NCI-H510A treated with DMSO at 0.1 percent for 48 hours (cell line): Measurements from ENCODE around the gene UCK1.

Source experiments
- DNase-seq: peaks from one replicate; lab custom pipeline; 2025; lab: John Stamatoyannopoulos, UW

The UCK1 gene

DNA sequence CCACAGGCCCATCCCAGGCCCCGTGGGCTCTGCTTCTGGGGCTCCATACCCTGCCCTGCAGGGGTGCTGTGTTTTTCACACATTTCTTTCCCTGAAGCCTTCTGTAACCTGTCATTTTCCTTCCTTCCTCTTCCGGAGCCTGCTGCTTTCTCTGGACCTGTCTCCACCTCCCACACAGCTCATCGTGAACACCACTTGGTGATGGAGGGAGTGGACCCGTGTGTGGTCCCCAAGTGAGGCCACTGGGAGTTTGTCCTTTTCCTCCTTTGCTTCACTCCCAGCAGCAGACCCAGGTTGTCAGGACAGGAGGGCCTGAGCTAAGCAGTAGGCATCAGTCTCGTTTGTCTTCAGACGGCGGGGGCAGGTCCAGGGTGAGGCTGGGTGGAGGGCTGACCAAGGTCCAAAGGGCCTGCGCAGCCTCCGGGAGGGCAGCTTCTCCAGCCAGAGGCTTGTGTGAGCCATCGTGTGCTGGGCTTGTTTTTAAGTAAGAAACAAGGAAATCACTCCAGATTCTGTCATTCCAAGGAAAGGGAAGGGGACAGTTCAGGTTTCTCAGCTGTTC lies 34.1 kb downstream of the UCK1 start:
- no peak for DNase-seq

DNA sequence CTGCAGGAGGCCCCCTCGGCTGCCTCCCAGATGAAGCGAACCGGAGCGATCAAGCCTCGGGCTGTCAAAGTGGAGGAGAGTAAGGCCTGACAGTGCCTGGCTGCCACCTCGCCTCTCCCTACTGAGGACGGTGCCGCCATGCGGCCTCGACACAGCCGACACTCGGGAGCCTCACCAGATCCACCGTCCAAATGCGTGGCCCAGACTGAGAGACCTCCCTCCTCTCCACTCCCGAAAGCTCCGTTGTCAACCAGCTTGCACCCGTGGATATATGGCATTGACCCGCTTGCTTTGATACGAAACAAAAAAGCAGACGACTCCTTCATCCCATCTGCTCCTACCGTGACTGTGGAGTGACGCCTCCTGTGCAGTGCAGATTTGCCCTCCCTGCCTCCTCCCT lies 35.3 kb downstream of the UCK1 start:
- no peak for DNase-seq

DNA sequence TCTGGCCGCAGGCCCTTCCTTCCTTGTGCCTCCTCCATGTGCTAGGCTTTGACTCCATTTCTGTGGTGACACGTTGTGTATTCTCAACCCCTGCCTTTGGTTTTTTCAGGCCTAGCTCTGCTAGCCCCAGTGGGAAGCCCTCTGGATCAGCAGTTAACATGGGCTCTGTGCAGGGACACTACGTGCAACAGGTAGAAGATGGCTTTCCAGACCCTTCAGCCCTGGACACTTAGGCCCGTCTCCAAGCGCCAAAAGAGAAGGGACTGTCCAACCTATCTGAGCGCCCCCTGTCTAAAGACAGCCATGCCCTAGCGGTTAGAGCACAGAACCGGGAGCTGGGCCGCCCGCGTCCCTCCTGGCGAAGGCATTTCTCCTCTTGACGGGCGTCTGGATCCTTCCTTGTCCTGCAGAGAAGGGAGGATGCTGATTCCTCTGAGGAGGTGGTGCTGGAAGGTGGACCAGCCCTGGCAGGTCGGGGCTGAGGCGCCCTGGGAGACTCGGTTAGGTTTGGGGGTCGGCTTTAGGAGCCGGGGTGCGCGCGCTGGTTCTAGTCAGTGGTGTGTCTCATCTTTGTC lies 36.7 kb downstream of the UCK1 start:
- no peak for DNase-seq

DNA sequence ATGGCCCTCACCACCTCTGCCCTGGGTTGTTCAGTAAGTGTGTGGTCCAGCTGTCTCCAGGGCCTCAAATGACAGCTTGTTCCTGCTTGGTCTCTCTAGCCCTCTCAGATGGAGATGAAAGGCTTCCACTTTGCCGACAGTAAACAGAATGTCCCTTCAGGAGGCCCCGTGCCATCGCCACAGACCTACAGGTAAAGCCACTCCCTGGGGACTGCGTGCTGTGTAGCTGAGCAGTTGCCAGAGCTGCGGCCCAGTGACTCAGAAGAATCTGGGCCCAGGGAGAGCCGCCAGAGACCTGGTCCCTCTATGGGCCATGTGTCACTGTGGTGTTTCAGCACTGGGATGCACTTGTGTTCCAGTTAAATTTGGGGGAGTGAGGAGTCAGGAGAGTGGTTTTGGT lies 39.0 kb downstream of the UCK1 start:
- no peak for DNase-seq

DNA sequence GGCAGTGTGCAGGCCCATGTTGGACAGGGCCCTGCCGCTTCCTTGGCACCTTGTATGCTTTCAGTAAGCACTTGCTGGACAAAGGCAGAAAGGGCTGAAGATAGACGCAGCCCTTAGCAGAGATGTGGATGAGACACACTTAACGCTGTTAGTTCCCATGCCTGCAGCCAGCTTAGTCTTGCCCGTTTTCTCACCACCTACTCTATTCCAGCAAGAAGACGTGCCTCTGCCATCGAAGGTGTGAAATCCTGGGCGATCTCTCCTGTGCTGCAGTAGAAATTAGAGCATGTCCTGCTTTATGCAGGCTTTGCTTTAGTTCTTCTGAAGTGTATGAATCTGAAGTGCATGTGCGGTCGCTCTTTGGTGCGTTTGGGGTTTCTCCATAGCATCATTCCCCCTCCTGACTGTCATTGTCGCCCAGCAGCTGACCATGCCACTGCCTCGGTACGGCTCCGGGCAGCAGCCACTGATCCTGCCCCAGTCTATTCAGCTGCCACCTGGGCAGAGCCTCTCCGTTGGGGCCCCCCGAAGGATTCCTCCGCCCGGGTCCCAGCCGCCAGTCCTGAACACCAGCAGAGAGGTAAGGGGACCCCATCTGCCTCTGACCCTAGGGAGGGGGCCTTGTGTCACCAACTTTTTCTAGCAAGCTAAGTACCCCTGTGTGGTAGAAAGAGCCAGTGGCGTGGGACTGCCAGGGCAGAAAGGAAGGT lies 39.9 kb downstream of the UCK1 start:
- no peak for DNase-seq

DNA sequence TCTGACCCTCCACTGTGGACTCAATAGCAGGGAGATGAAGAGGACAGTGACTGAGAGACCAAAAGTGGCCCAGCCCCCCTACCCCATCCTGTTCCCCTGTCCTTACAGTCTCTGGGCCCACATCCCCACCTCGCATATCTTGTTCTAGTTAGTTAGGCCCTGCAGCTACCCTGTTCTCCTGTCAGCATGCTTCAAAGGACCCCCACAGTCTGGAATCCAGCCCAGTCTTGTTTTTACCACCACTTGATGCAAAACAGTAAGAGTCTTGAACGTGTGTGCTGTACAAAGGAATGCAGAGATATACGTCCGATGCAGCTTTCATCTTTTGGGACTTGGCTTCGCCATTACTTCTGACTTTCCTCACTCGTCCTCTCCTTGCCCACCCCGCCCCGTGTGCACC lies 40.5 kb downstream of the UCK1 start:
- no peak for DNase-seq

GRCh38 chr9:131487621-131488031 lies 43.4 kb downstream of the UCK1 start:
- DNase-seq: no peak

GRCh38 chr9:131487001-131487400 lies 44.1 kb downstream of the UCK1 start:
- no peak for DNase-seq

DNA sequence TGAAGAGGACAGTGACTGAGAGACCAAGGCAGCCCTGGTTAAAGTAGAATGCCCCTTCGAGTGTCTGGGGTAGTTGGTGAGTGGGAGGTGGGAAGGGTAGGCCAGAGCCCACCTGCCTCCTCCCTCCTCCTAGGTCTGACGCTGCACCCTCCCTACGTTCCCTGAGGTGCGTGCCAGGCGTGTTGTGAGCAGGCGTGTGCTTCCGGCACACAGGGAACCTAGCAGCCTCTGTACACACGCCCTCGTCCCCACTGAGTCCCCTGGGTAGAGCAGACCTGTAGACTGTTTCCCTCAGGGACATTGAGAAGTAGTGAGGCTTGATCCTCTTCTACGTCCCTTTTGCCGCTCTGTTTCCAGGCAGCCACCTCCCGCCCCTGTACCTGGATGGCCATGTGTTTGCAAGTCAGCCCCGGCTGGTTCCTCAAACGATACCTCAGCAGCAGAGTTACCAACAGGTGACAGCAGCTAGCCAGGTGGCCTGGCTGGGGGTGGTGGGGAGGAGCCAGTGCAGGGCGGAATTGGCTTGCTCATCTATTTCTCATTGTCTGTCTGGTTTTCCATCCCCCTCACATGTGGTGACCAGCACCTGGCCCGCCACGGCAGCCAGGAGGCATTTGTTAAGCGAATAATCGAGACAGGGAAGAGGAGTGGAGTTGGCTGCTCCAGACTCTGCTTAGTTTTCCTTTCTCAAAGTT lies 45.2 kb downstream of the UCK1 start:
- DNase-seq: peak; percentile 33

GRCh38 chr9:131485206-131485605 lies 45.9 kb downstream of the UCK1 start:
- DNase-seq: no peak

- no peak for DNase-seq
These were observed 46.4 kb downstream of the UCK1 start for GRCh38 chr9:131484560-131485185.

- no peak for DNase-seq
These were observed 47.0 kb downstream of the UCK1 start for GRCh38 chr9:131484051-131484445.

GRCh38 chr9:131483319-131484050 lies 47.6 kb downstream of the UCK1 start:
- DNase-seq: no peak

DNA sequence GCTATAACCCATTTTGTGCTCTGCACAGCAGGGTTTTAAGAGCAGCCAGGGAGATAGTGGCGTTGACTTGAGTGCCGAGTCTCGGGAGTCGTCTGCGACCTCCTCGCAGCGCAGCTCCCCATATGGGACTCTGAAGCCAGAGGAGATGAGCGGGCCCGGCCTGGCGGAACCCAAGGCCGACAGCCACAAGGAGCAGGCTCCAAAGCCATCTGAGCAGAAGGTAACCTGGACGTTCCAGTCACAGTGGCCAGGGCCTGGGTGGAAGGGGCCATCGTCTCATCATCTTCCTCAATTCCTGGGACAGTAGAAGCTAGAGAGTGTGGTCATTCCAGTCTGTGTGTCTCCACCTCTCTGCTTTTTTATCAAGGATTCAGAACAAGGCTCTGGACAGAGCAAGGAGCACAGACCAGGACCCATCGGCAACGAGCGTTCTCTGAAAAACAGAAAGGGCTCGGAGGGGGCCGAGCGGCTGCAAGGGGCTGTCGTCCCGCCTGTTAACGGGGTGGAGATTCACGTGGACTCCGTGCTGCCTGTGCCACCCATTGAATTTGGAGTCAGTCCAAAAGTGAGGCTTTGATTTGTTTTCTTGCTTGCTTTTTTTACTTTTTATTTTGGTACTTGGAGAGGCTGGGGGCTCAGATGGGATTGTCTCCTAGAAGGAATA lies 48.6 kb downstream of the UCK1 start:
- no peak for DNase-seq

GRCh38 chr9:131481441-131482342 lies 49.4 kb downstream of the UCK1 start:
- DNase-seq: no peak

GRCh38 chr9:131480258-131480657 lies 50.8 kb downstream of the UCK1 start:
- no peak for DNase-seq

DNA sequence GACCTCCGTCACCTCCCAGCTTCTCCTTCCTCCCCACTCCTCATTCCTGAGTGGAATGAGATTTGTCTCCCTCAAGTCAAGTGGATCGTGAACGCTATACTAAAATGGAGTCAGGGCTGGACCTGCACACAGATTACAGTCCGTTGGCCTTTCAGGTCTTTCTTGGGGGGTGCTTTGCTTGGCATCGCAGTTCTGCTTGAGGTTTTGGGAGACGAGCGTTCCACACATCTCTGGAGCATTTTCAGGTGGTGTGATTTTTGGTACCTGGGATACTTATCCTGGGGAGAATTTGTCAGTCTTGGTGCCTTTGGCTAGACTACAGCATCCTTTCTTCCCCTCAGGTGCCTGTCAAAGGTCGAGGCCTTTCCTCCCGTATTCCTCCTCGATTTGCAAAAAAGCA lies 52.2 kb downstream of the UCK1 start:
- DNase-seq: no peak

DNA sequence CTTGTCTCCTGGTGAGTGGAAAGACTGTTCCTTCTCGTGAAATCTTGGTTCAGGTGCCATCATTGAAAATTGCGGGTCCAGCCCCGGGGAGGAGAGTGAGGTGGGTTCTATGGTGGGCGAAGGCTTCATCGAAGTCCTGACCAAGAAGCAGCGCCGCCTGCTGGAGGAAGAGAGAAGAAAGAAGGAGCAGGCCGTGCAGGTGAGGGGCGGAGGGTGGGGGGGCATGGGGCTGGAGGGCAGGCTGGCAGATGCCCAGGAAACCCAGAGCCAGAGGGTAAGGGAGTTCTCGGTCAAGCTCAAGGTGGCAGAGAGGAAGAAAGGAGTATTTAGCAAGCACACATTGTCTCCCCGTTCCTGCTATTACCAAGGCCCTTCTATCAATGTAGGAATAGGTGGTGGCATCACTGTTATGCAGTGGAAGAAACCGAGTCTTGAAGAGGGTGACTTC lies 52.6 kb downstream of the UCK1 start:
- DNase-seq: peak; percentile 69

GRCh38 chr9:131477816-131478419 lies 53.1 kb downstream of the UCK1 start:
- no peak for DNase-seq

DNA sequence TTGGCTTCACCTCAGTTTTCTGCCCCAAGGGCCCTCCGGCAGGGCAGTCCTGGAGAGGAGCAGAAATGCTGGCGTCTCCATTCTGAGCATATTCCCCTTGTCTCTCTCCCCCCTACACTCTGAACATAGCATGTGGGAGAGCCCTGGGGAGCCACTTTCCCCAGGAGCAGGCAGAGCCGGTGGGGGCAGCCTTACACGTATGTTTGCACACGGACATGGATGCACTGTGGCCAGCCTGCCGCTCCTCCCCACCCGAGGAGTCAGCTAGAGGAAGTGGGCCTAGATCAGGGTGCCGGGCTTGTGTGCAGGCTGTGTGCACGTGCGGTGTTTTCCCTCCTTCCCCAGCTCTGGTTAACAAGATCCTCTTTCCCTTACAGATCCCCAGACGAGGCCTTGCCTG lies 53.7 kb downstream of the UCK1 start:
- DNase-seq: no peak
